Tongue (tissue), 2 donors: ENCODE measurements around the gene RFX4. TPM values are rescaled to one million over a fixed set of nuclear protein-coding genes. Genes with fewer than 3 reads are reported as not detected.

ENCODE experiments used
- DNase-seq: peaks from one replicate; pipeline ENCODE4 v3.0.0-alpha.2; 2015
- total RNA-seq: library from RNA; depleted of rRNA; stranded (reverse); fragments of >200 nt; gene quantifications from one replicate; pipeline ENCODE4 v1.2.3, GENCODE V29; 2014

RFX4 gene
- total RNA-seq, 1 donor from 2014 or later, result 0.21 TPM

GRCh38 chr12:106736051-106736957 lies 153.5 kb downstream of the RFX4 start:
- DNase-seq, result no peak

- no peak for DNase-seq
Observed at GRCh38 chr12:106739318-106739717, 156.5 kb downstream of the RFX4 start.

- DNase-seq, result no peak
Observed at GRCh38 chr12:106739815-106740530, 157.2 kb downstream of the RFX4 start.

DNA sequence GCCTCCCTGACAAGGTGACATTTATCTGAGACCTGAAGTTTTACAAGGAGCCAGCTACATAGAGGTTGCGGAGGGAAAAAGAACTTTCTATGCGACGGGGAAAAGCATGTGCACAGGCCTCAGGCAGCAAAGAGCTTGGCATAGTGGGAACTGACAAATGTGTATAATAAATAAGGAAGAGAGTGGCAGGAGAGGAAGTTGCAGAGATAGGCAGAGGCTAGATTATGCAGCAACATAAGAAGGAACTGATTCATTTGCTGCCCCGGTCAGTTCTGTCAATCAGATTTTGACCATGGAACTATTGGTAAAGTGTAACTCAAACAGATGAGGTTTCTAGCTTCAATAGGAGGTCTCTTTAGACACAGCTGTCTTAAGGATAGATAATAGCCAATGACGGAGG lies 158.0 kb downstream of the RFX4 start:
- DNase-seq, result no peak

DNA sequence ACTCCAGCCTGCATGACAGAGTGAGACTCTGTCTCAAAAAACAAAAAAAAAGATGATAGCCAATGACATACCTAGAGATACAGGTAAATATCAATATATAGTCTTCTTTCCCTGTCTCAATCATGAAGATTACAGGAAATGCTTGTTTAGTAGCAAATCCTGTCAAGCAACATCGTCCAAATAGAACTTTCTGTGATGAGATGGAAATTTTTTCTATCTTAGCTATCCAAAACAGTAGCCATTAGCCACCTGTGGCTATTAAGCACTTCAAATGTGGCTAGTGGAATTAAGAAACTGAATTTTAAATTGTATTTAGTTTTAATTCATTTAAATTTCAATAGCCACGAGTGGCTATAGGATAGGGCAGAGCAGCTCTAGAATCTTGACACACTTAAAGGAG lies 158.4 kb downstream of the RFX4 start:
- no peak for DNase-seq

- DNase-seq, result no peak
Observed at GRCh38 chr12:106743270-106743988, 160.6 kb downstream of the RFX4 start.

- no peak for DNase-seq
Observed at GRCh38 chr12:106744600-106744999, 161.8 kb downstream of the RFX4 start.

GRCh38 chr12:106745181-106745745 lies 162.5 kb downstream of the RFX4 start:
- DNase-seq, result no peak

DNA sequence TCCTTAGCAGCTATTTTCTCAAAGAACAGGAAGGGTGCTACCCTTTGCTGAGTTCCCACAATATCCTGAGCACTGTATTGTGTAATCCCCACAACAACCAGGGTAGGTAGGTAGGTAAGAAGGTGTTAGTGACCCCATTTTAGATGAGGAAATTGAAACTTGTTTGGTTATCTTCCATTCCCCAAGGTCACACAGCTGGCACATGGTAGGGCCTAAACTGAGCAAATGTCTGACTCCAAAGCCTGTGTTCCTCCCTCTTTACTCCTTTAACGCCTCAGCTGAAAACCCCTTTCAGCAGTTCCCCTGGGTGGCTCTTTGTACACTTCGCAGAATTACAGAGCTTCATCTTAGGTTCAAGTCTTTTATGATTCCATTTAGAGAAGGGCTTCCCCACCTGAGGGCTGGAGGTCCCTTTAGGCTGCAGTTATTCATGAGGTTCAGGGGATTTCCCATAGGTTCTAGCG lies 165.2 kb downstream of the RFX4 start:
- DNase-seq, result no peak

GRCh38 chr12:106750524-106750923 lies 167.7 kb downstream of the RFX4 start:
- DNase-seq, result no peak

DNA sequence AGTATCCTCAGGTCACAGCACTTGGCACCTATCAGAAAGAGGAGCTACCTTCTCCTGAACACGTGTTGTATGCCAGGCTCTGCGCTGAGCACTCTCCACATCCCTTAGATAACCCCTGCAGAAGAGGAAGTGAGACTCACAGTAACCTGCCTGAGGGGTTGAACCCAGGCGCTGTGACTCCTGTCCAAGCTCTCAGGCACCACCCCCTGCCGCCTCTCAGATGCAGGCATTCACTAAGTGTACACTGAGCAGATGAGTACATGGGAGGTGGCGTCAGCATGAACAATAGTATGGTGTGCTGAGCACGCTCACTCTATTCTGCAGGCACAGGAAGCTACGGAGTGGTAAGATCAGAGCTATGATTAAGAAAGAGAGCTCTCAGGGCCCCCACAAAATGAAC lies 170.7 kb downstream of the RFX4 start:
- no peak for DNase-seq

DNA sequence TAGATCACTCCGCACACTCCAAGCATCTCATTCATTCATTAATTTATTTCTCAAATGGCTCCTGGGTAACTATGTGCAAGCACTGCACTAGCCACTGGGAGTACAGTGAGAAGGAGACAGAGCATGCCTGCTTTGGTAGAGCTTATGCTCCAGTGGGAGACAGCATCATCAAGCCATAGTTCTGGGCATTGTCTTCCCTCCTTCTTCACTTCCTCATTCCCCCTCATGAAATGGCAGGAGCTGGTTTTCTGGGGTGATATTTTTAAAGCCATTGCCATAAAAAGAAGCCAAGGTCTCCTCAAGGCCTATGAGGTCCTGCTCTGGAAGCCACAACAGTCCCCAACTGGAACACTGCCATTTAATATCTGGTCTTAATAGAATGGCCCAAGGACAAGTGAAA lies 171.5 kb downstream of the RFX4 start:
- DNase-seq, result no peak

DNA sequence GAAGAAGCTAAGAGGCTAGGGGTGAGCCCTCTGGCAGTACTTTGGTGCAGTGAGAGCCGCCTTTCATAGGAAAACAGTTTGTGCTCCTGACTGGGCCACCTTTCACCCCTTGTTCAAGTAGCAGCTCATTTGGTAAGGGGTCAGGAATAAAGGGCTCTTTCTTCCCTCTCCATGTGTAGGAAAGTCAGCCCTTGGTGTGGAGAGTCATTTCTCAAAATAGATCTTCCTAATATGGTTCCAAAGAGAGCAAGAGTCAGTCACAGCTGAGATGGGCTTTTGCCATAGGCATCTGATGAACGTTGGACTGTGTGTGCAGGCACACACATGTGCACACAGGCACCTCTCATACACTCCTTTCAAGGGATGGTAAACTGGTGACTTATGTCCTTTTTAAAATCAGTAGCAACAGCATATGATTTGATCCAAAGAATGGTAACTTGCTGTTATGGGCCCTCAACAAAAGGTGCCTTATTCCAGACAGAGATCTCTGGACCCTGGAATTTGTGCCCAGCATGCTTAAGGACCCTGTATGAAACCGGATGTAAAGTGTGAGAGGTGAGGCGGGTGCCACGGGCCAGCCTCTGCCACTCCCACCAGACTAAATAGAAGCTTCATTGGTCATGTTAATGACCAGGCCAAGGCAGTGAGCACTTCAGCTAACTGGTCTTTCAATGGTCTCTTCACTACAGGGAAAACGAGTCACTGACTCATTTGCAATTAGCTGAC lies 175.0 kb downstream of the RFX4 start:
- peak; percentile 50 for DNase-seq

DNA sequence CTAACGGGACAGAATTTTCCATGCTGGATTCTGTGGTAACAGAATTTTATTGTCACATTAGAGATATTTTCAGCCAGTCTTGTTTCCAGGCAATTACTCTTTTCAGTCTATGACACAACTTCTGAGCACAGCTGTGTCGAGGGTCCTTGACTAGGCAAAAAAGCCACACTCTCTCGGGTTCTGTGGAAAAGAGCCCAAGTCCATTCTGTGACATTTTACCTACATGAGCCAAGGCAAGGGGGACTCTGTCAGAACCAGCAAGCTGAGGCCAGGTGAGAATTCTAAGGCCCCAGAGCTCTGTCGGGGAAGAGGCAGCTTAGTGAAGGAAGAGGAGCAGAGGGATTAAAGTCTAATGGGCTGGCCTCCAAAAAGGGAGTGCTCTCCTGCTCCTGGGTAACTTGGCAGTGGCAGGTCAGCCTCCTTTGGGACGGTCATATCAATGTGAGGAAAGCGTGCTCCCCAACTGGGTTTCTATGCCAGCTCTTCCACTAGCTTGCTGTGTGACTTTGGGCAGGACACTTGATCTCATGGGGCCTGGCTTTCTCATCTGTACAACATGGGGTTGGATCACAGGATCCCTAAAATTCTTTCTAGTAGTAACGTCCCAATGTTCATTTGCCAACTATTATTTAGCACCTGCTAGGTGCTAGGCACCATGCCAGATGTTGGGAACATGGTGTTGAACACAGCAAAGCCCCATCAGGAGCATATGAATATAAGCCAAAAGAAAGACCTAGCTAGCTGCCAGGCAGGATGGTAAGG lies 175.7 kb downstream of the RFX4 start:
- no peak for DNase-seq

DNA sequence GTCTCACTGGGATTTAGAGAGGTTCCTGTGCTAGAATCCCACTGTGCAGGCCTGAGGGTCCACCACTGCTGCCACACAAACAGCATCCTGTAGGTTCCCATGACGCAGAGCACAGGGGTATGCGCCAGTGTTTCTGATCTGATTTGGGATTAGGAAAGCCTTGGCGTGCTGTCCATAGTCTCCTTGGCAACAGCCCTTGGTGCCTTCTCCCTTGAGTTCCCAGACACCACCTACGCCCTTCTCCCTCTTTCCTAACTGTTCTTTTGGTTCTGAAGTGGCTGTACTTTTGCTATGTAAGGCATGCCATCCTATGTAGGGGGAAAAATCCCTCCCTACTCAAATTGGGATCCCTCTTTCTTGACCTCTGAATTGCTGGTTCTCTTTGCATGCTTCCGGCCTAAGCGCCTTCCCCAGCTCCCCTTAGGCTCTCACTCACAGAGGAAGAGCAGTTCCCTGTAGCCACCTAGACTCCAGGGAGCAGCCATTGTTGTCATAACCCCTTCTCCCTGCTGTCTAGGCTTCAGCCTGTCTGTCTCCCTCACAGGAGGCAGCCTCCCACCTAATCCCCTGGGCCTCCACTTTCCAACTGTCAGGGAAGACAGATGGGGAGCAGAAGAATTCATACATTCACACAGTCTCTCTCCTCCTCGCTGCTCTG lies 176.9 kb downstream of the RFX4 start:
- DNase-seq, result no peak

DNA sequence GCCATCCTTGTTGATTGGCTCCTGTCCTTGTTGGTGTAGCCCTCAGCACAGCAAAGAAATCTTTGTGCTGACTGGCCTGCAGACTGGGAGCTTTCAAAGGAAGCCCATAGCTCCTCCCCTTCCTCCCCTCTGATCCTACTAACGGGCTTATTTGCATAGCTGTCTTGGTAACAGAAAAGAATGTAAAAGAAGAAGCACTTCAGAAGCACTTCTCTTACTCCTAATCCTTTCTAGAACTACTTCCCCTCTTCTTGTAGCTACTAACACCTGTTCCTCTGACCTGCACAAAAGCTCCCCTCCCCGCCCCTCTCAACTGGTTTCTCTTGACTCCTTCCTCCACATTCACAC lies 177.4 kb downstream of the RFX4 start:
- DNase-seq, result peak; percentile 48

GRCh38 chr12:106764220-106764619 lies 181.4 kb downstream of the RFX4 start:
- DNase-seq, result no peak

DNA sequence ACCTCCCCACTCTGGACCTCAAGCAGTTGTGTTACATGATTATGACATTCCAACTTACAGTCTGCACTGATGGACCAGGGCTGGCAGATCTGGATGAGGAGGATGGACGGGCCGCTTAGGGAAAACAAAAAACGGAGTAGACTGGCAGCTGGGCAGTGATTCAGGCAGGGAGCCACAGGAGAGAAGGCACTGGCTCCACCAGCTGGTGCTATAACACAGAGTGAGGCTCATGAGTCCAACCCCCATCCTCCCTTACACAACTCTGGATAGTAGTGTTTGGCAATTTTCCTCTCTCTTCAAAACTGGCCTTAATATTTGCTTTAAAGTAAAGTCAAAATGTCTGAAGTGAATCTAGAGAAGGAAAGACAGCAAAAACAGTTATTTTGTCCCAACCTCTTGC lies 181.9 kb downstream of the RFX4 start:
- no peak for DNase-seq

DNA sequence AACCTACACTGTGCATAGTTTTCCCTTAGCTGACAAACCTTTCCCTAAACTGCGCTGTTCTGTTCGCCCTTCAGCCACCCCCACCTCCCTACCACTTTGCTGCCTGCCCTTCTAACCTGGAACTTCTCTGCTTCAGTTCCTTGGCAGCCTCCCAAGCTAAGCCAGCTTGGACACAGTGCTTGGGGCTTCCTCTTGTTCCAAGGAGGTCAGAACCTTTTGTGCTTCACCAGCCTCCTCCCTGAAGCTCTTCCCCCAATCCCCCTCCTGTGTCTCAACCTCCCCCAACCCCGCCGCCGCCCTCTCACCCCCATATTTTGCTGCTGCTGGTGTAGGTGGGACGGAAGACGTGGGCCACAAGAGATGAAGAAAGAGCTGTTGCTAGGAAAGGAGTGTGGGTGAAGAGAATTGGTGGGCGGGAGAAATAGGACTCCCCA lies 183.6 kb downstream of the RFX4 start:
- DNase-seq, result peak; percentile 32

- no peak for DNase-seq
Observed at GRCh38 chr12:106767206-106767605, 184.4 kb downstream of the RFX4 start.
